NCI-H146 (cell line): ENCODE data around the gene MACROH2A1.

ENCODE experiments used
- DNase-seq: peaks from one replicate; lab custom pipeline; 2025; lab: John Stamatoyannopoulos, UW

Gene MACROH2A1

GRCh38 chr5:135435467-135436330, 36.7 kb upstream of the MACROH2A1 start:
- DNase-seq = no peak

GRCh38 chr5:135434591-135435466, 35.8 kb upstream of the MACROH2A1 start:
- no peak for DNase-seq

GRCh38 chr5:135433681-135434426, 34.8 kb upstream of the MACROH2A1 start:
- no peak for DNase-seq

GRCh38 chr5:135432113-135432512, 33.1 kb upstream of the MACROH2A1 start:
- DNase-seq = no peak

GRCh38 chr5:135430135-135430437, 31.1 kb upstream of the MACROH2A1 start:
- DNase-seq = no peak

- DNase-seq = no peak
These were observed 30.5 kb upstream of the MACROH2A1 start for GRCh38 chr5:135429301-135430134.

GRCh38 chr5:135428586-135428985, 29.6 kb upstream of the MACROH2A1 start:
- DNase-seq = no peak

- DNase-seq = peak; percentile 54
These were observed 27.4 kb upstream of the MACROH2A1 start for GRCh38 chr5:135426102-135427082.

GRCh38 chr5:135425641-135426040, 26.6 kb upstream of the MACROH2A1 start:
- no peak for DNase-seq

- no peak for DNase-seq
These were observed 24.8 kb upstream of the MACROH2A1 start for GRCh38 chr5:135423846-135424168.

- no peak for DNase-seq
These were observed 24.3 kb upstream of the MACROH2A1 start for GRCh38 chr5:135423146-135423845.

- DNase-seq = no peak
These were observed 23.4 kb upstream of the MACROH2A1 start for GRCh38 chr5:135422419-135422818.

GRCh38 chr5:135417083-135417482, 18.1 kb upstream of the MACROH2A1 start:
- no peak for DNase-seq

GRCh38 chr5:135405082-135405481, 6.1 kb upstream of the MACROH2A1 start:
- DNase-seq = no peak

- no peak for DNase-seq
These were observed 3.0 kb upstream of the MACROH2A1 start for GRCh38 chr5:135402031-135402430.

GRCh38 chr5:135400866-135401265, 1.8 kb upstream of the MACROH2A1 start:
- peak; percentile 22 for DNase-seq

GRCh38 chr5:135399794-135400542, 937 bp upstream of the MACROH2A1 start:
- DNase-seq = no peak

GRCh38 chr5:135398160-135398854, 724 bp downstream of the MACROH2A1 start:
- peak; percentile 90 for DNase-seq
